GM12872 (cell line): ENCODE results near the gene TMEM252.
A peak's percentile ranks its signal among the peaks of the same experiment; 100 is the strongest.

Experiments
- CTCF ChIP-seq: IDR thresholded peaks from 3 replicates; pipeline ENCODE4 v1.5.1; 2011; ENCODE audit warnings: low read depth, mild to moderate bottlenecking, low read length, moderate library complexity; ENCODE audit not compliant: insufficient read depth

TMEM252 gene

GRCh38 chr9:68540712-68541535, at the start of gene TMEM252:
Gene TMEM252 (minus strand): TSS chr9:68540883. CDS start chr9:68540814, 69 bp downstream.
- no peak for TF ChIP-seq CTCF

- no peak for TF ChIP-seq CTCF
These were observed 44.5 kb upstream of the TMEM252 start for GRCh38 chr9:68585034-68585761.

- peak; percentile 99 for TF ChIP-seq CTCF
These were observed 43.7 kb upstream of the TMEM252 start for GRCh38 chr9:68584189-68585033.

GRCh38 chr9:68581696-68582095, 41.0 kb upstream of the TMEM252 start:
- no peak for TF ChIP-seq CTCF

GRCh38 chr9:68577774-68578591, 37.3 kb upstream of the TMEM252 start:
- no peak for TF ChIP-seq CTCF

- no peak for TF ChIP-seq CTCF
These were observed 35.1 kb upstream of the TMEM252 start for GRCh38 chr9:68575817-68576216.
